ENCODE results near the gene ZNF394.

DNA sequence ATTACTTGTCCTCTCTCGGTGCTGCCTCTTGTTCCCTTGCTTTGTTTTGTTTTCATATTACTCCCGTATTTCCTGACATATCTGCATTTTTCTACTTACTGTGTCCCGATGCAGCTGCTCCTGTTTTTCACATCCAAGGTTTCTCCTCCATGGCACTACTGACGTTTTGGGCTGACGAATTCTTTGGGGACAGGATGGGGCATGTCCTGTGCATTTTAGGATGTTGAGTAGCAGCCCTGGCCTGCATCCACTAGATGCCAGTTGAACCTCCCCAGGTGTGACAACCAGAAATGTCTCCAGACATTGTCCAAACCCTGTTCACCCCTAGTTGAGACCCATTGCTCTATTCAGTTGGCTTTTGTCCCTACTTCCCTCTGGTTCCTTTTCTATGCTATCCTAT lies 15.0 kb downstream of the ZNF394 start:
- TF ChIP-seq, protein P1, sequence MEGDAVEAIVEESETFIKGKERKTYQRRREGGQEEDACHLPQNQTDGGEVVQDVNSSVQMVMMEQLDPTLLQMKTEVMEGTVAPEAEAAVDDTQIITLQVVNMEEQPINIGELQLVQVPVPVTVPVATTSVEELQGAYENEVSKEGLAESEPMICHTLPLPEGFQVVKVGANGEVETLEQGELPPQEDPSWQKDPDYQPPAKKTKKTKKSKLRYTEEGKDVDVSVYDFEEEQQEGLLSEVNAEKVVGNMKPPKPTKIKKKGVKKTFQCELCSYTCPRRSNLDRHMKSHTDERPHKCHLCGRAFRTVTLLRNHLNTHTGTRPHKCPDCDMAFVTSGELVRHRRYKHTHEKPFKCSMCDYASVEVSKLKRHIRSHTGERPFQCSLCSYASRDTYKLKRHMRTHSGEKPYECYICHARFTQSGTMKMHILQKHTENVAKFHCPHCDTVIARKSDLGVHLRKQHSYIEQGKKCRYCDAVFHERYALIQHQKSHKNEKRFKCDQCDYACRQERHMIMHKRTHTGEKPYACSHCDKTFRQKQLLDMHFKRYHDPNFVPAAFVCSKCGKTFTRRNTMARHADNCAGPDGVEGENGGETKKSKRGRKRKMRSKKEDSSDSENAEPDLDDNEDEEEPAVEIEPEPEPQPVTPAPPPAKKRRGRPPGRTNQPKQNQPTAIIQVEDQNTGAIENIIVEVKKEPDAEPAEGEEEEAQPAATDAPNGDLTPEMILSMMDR (IDR thresholded peaks at IDR 0.05): no peak
- TF ChIP-seq TCF7L2 (IDR thresholded peaks at IDR 0.05; ENCODE audit: low read depth, low read length): no peak

Data from Panc1 (cell line).